ENCODE results near the gene SIX2. TPM values are rescaled to one million over a fixed set of nuclear protein-coding genes. Genes with fewer than 3 reads are reported as not detected.

SIX2 gene
- total RNA-seq, 1 donor from 2014 or later, result 13.8 TPM

DNA sequence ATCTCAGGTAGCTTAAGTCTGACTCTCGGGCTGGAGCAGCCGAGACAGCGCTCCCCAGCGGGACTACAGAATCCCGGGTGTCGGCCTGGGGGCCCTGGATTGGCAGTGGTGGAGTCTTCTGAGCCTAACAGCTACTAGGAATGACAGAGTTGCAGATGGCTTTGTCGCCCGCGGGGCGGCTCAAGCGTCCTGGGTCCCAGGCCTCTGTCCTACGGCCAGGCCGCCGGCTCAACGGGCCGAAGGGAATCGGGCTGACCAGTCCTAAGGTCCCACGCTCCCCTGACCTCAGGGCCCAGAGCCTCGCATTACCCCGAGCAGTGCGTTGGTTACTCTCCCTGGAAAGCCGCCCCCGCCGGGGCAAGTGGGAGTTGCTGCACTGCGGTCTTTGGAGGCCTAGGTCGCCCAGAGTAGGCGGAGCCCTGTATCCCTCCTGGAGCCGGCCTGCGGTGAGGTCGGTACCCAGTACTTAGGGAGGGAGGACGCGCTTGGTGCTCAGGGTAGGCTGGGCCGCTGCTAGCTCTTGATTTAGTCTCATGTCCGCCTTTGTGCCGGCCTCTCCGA lies 8.8 kb downstream of the SIX2 start:
- peak overlapping the region; percentile 75 for H3K4me3 Mint-ChIP-seq
- DNase-seq (ENCODE audit: extremely low spot score, unreplicated experiment), result no peak

DNA sequence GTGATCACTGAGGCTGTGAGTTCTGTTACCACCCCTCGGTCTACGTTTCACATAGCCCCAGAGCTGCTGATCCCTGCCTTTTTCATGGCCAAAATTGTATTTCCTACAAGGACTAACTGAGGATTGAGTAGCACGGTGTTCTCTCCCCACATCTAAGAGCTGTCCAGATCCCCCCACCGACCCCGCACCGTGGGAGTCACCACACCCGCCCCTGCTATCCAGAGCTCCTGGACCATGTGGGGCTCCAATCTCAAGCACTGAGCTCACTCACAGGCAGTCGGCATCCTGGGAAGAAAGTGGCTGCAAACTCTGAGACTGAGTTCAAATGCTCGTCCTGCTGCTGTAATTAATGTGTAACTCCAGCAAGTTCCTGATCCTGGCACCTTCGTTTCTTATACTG lies 9.7 kb downstream of the SIX2 start:
- no peak for DNase-seq (ENCODE audit: extremely low spot score, unreplicated experiment)
- peaks cover 8% of the 10 kb centered on the region for H3K4me1 Mint-ChIP-seq (ENCODE audit: unreplicated experiment)
- H3K27me3 Mint-ChIP-seq, result peaks cover 98% of the 10 kb centered on the region

More for the DNA sequence above, 8.8 kb downstream of the SIX2 start:
- Mint-ChIP-seq H3K27ac (no peak overlapping the region), H3K4me1 (ENCODE audit: unreplicated experiment) (peaks cover 8% of the 10 kb centered on the region), H3K9me3 (no peaks in the 10 kb centered on the region), H3K27me3 (peaks cover 98% of the 10 kb centered on the region), H3K36me3 (peaks cover 6% of the 10 kb centered on the region)
- TF ChIP-seq, protein P1, sequence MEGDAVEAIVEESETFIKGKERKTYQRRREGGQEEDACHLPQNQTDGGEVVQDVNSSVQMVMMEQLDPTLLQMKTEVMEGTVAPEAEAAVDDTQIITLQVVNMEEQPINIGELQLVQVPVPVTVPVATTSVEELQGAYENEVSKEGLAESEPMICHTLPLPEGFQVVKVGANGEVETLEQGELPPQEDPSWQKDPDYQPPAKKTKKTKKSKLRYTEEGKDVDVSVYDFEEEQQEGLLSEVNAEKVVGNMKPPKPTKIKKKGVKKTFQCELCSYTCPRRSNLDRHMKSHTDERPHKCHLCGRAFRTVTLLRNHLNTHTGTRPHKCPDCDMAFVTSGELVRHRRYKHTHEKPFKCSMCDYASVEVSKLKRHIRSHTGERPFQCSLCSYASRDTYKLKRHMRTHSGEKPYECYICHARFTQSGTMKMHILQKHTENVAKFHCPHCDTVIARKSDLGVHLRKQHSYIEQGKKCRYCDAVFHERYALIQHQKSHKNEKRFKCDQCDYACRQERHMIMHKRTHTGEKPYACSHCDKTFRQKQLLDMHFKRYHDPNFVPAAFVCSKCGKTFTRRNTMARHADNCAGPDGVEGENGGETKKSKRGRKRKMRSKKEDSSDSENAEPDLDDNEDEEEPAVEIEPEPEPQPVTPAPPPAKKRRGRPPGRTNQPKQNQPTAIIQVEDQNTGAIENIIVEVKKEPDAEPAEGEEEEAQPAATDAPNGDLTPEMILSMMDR (conservative IDR thresholded peaks at IDR 0.05), result no peak

DNA sequence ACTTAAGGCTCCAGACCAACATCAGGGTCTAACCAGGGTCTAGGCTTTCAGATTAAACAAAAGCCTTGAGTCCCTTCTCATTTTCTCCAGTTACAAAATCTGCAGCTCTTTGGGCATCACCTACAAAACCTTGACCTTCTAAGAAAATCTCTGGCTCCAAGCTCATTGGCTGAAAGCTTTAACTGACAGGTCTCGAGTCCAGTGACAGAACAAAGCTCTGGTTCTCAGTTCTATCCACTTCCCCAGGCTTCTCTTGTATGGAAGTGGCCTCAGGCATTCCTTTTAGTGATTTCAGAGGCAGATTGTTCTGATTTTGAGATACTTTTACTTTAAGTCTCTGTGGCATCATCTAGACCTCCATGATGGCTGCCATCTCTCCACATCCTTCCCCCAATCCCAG lies 11.3 kb downstream of the SIX2 start:
- TF ChIP-seq, protein P1 (conservative IDR thresholded peaks at IDR 0.05), result no peak
- Mint-ChIP-seq H3K4me3 (no peak overlapping the region), H3K27ac (no peak overlapping the region), H3K4me1 (ENCODE audit: unreplicated experiment) (peaks cover 5% of the 10 kb centered on the region), H3K36me3 (peaks cover 2% of the 10 kb centered on the region), H3K27me3 (peaks cover 98% of the 10 kb centered on the region), H3K9me3 (no peaks in the 10 kb centered on the region)
- no peak for DNase-seq (ENCODE audit: extremely low spot score, unreplicated experiment)

More for the DNA sequence above, 9.7 kb downstream of the SIX2 start:
- no peaks in the 10 kb centered on the region for H3K9me3 Mint-ChIP-seq
- H3K4me3 Mint-ChIP-seq, result no peak overlapping the region
- TF ChIP-seq, protein P1 (conservative IDR thresholded peaks at IDR 0.05), result no peak
- H3K27ac Mint-ChIP-seq, result no peak overlapping the region
- peaks cover 5% of the 10 kb centered on the region for H3K36me3 Mint-ChIP-seq

DNA sequence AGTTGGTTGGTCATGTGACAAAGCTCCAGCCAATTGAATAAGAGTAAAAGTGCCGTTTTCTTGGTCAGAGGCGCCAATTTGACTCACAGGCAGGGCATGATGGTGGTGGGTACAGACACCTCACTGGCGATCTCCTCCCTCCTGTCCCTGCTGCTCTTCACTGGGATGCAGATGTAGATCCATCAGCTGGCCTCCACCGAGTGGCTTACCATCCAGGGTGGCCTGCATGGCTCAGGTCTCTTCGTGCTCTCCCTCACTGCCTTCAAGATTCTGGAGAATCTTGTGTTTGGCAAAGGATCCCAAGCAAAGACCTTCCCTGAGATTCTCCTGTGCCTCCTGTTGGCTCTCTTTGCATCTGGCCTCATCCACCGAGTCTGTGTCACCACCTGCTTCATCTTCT lies 12.9 kb downstream of the SIX2 start:
- Mint-ChIP-seq H3K4me3 (no peak overlapping the region), H3K4me1 (ENCODE audit: unreplicated experiment) (no peaks in the 10 kb centered on the region), H3K27me3 (peaks cover 93% of the 10 kb centered on the region)

DNA sequence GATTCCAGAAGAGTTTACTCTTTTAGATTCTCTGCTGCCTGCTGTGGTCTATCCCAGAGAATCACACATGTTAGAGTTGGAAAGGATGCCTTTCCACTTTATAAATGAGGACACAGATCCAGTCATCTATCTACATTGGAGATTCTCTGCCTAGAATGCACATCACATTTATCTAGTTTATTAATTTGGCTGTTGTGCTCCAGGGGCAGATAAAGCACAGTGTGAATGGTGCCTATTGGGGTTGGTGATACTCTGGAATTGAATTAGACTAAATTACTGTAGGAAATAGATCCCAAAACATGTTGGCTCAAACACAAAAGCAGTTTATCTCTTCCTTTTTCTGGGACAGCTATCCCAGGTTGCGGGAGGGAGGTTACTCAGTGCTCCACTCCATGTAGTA lies 14.9 kb downstream of the SIX2 start:
- Mint-ChIP-seq H3K9me3 (no peaks in the 10 kb centered on the region), H3K36me3 (no peaks in the 10 kb centered on the region), H3K27ac (no peak overlapping the region), H3K4me3 (no peak overlapping the region), H3K4me1 (ENCODE audit: unreplicated experiment) (no peaks in the 10 kb centered on the region), H3K27me3 (peaks cover 86% of the 10 kb centered on the region)
- TF ChIP-seq, protein P1 (conservative IDR thresholded peaks at IDR 0.05), result no peak
- no peak for DNase-seq (ENCODE audit: extremely low spot score, unreplicated experiment)

More for the DNA sequence above, 12.9 kb downstream of the SIX2 start:
- H3K9me3 Mint-ChIP-seq, result no peaks in the 10 kb centered on the region
- TF ChIP-seq, protein P1 (conservative IDR thresholded peaks at IDR 0.05), result no peak
- DNase-seq (ENCODE audit: extremely low spot score, unreplicated experiment), result no peak
- no peak overlapping the region for H3K27ac Mint-ChIP-seq
- no peaks in the 10 kb centered on the region for H3K36me3 Mint-ChIP-seq

Measured in type B pancreatic cell (in vitro differentiated cells).